Calu3 (cell line): ENCODE measurements around the gene RPP25L. TPM values are rescaled to one million over a fixed set of nuclear protein-coding genes. Genes with fewer than 3 reads are reported as not detected.

Source experiments
- BruUV-seq: library from RNA; stranded (reverse); fragments of 400-500 nt; replicated peaks from 2 replicates; lab custom pipeline; 2021; lab: Mats Ljungman, UMichigan
- CTCF ChIA-PET: fragments of 300-600 bp; sonication (Branson Sonifier 250); formaldehyde crosslinking; loops from one replicate; lab custom pipeline; 2022; ENCODE audit warnings: antibody characterized with exemption; lab: Charles Lee
- DNase-seq: peaks from one replicate; pipeline ENCODE4 v3.0.0; 2022
- H3K27ac Mint-ChIP-seq: one replicate; pipeline ENCODE4 v1.8.0; 2022; ENCODE audit warnings: mixed read lengths; ENCODE audit not compliant: unreplicated experiment
- H3K27me3 Mint-ChIP-seq: one replicate; pipeline ENCODE4 v1.8.0; 2022; ENCODE audit warnings: mixed read lengths; ENCODE audit not compliant: unreplicated experiment
- H3K36me3 Mint-ChIP-seq: one replicate; pipeline ENCODE4 v1.8.0; 2022; ENCODE audit warnings: mild to moderate bottlenecking, moderate library complexity, mixed read lengths; ENCODE audit not compliant: insufficient read depth, unreplicated experiment
- H3K4me1 Mint-ChIP-seq: one replicate; pipeline ENCODE4 v1.8.0; 2022; ENCODE audit warnings: mild to moderate bottlenecking, low read depth, mixed read lengths; ENCODE audit not compliant: unreplicated experiment
- H3K4me3 Mint-ChIP-seq: one replicate; pipeline ENCODE4 v1.8.0; 2022; ENCODE audit warnings: mild to moderate bottlenecking, low read depth, moderate library complexity, mixed read lengths; ENCODE audit not compliant: unreplicated experiment
- H3K9me3 Mint-ChIP-seq: one replicate; pipeline ENCODE4 v1.8.0; 2022; ENCODE audit warnings: low read depth, mixed read lengths; ENCODE audit not compliant: unreplicated experiment
- intact Hi-C: fragments of 100-400 bp; cut with micrococcal nuclease; formaldehyde crosslinking; loops from one replicate; pipeline ENCODE4 v1.10.0; 2022; ENCODE audit not compliant: unreplicated experiment
- total RNA-seq: library from RNA; stranded (reverse); gene quantifications from 2 replicates; pipeline ENCODE4 v1.2.3, GENCODE V29; 2022
- TF ChIP-seq, protein P1 (sequence below): fragments of 200-600 bp; IDR thresholded peaks from one replicate; pipeline ENCODE4 v1.8.0; 2022; ENCODE audit warnings: antibody characterized with exemption; ENCODE audit not compliant: unreplicated experiment

Gene RPP25L
- total RNA-seq, 1 experiment from 2014 or later: 17.6 TPM

DNA sequence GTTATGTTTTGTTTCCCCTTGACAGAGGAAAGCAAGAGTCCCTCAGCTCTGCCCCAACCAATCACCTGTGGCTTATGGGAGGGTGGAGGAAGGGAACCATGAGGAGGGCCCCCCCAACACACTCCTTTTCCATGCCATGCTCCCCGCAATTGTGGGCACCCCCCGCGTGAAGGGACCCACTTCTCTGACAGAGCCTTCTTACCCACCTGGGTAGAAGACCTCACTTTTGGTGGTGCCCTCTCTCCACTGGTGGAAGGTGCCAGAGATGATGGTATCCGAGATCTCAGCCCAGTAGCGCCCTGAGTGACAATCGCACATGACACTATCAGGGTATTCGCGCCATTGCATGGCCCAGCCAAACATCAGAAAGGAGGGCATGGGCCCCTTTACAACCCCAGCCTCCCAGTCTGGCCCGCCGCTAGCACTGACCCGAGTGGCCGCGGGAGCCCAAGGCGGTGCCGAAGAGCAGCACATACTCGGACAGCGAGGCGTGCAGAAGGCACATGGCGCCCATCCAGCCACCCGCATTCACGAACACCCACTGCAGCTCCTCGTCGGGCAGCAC, 25.0 kb upstream of the RPP25L start:
- intact Hi-C loops: no loop called here
- H3K27ac Mint-ChIP-seq: no peak overlapping the region

DNA sequence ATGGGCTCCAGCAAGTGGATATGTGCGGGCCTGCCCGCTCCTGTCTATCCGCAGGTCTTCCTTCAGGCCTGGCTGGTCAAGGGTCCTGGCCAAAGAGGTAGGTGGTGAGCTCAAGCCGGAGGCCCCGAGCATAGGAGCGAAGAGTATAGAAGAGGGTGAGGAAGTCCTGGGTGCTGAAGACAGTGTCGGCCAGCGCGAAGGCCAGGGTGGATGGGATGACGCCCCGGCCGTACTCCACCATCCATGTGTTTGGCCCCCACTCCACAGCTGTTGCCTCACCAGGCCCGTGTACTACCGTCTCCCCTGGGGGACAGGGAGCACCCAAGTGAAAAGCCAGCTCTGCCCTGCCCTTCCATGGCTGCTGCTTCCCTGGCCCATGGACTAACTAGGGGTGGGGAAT, 23.7 kb upstream of the RPP25L start:
- peaks cover 6% of the 10 kb centered on the region for H3K27me3 Mint-ChIP-seq
- TF ChIP-seq, protein P1, sequence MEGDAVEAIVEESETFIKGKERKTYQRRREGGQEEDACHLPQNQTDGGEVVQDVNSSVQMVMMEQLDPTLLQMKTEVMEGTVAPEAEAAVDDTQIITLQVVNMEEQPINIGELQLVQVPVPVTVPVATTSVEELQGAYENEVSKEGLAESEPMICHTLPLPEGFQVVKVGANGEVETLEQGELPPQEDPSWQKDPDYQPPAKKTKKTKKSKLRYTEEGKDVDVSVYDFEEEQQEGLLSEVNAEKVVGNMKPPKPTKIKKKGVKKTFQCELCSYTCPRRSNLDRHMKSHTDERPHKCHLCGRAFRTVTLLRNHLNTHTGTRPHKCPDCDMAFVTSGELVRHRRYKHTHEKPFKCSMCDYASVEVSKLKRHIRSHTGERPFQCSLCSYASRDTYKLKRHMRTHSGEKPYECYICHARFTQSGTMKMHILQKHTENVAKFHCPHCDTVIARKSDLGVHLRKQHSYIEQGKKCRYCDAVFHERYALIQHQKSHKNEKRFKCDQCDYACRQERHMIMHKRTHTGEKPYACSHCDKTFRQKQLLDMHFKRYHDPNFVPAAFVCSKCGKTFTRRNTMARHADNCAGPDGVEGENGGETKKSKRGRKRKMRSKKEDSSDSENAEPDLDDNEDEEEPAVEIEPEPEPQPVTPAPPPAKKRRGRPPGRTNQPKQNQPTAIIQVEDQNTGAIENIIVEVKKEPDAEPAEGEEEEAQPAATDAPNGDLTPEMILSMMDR: no peak
- DNase-seq: no peak
- H3K27ac Mint-ChIP-seq: no peak overlapping the region
- no TSS peak for BruUV-seq
- peaks cover 10% of the 10 kb centered on the region for H3K4me1 Mint-ChIP-seq
- no peaks in the 10 kb centered on the region for H3K9me3 Mint-ChIP-seq
- H3K4me3 Mint-ChIP-seq: peak overlapping the region; percentile 83
- intact Hi-C loops: no loop called here
- CTCF ChIA-PET: no interaction called here
- H3K36me3 Mint-ChIP-seq: peaks cover 16% of the 10 kb centered on the region

More for the DNA sequence above, 25.0 kb upstream of the RPP25L start:
- Mint-ChIP-seq H3K36me3 (peaks cover 16% of the 10 kb centered on the region), H3K27me3 (no peaks in the 10 kb centered on the region), H3K9me3 (no peaks in the 10 kb centered on the region), H3K4me3 (peak overlapping the region; percentile 83), H3K4me1 (peaks cover 10% of the 10 kb centered on the region)
- CTCF ChIA-PET: interaction anchor here (0.6 to 1.3 kb wide), 3 partner anchors 10 to 256 kb away, joined by 3 to 5 read pairs (median 3); partner anchors contain the start of gene GALT
- no peak for DNase-seq
- BruUV-seq: no TSS peak
- TF ChIP-seq, protein P1: no peak

DNA sequence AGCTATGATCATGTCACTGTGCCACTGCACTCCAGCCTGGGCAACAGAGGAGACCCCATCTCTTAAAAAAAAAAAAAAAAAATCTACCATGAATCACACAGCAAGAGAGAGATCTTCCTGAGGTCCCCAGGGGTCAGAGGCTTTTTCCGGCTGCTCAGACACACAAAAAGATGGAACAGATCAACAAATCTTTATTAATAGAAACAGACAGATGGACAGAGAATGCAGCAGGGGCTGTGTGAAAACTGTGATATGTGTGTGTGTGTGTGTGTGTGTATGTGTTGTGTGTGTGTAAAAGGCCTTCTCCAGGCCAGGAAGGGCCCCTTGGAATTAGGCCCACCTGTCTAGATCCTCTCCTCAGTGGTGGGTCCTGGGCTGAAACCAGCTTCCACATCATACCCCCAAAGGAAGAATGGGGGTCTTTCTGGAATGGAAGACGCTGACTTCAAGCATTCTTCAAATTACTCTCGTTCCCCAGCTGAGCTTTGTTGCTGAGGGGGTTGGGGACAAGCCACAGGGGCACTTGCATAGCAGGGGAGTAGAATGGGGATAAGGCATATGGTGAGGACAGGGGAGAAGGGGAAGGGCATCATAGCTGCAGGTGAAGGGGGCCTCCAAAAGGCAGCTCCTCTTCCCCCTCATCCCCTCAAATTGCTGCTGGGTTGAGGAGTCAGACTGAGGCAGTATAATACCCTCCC, 22.8 kb upstream of the RPP25L start:
- no peak for DNase-seq
- Mint-ChIP-seq H3K27ac (no peak overlapping the region), H3K36me3 (peaks cover 16% of the 10 kb centered on the region), H3K9me3 (no peaks in the 10 kb centered on the region), H3K27me3 (peaks cover 15% of the 10 kb centered on the region), H3K4me1 (peaks cover 10% of the 10 kb centered on the region), H3K4me3 (no peak overlapping the region)
- CTCF ChIA-PET: no interaction called here
- intact Hi-C loops: loop anchor here (1.0 kb wide), 1 partner anchor 22 kb away; the partner anchor contains the start of gene RPP25L
- BruUV-seq: TSS peak; percentile 69
- TF ChIP-seq, protein P1: no peak

DNA sequence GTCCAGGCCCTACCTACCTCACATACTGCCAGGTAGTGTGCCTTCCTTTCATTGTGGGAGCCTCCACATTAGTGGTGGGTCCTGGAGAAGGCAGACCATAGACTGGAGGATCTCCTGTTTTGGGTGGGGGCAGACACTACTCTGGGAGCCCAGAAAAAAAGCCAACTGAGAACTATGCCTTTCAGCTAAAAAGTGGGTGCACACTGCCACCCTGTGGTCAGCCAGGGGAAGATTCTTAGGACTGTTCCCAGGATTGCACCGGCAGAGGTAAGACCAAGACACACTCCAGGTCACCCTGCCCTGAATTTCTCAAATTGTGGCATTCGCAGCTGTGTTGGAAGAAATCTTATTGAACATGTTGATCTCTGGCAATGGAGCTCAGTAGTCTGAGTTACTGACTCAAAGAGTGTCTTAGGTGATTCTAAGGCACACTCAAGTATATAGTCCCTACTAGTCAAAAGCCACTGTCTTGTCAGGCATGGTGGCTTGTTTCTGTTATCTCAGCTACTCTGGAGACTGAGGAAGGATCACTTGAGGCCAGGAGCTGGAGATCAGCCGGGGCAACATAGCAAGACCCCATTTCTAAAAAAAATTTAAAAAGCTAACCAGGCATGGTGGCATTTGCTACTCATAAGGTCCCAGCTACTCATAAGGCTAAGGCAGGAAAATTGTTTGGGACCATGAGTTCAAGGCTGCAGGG, 22.1 kb upstream of the RPP25L start:
- intact Hi-C loops: loop anchor here (1.0 kb wide), 1 partner anchor 22 kb away; the partner anchor contains the start of gene RPP25L
- BruUV-seq: no TSS peak
- peak; percentile 70 for DNase-seq
- peaks cover 10% of the 10 kb centered on the region for H3K4me1 Mint-ChIP-seq
- peaks cover 22% of the 10 kb centered on the region for H3K27me3 Mint-ChIP-seq
- H3K9me3 Mint-ChIP-seq: no peaks in the 10 kb centered on the region
- TF ChIP-seq, protein P1: peak; percentile 48
- no peak overlapping the region for H3K4me3 Mint-ChIP-seq
- H3K27ac Mint-ChIP-seq: no peak overlapping the region
- H3K36me3 Mint-ChIP-seq: peaks cover 16% of the 10 kb centered on the region
- CTCF ChIA-PET: interaction anchor here (0.6 to 1.0 kb wide), 3 partner anchors 22 to 356 kb away, joined by 3 to 4 read pairs (median 3); partner anchors contain the start of genes DNAJB5 and RPP25L
